ENCODE results near the gene IFITM2.
"Not testable (repeated sequence)": the region's sequence is repeated elsewhere in the genome, so short reads cannot be mapped to it uniquely, and the experiment has no call there.

Gene IFITM2

DNA sequence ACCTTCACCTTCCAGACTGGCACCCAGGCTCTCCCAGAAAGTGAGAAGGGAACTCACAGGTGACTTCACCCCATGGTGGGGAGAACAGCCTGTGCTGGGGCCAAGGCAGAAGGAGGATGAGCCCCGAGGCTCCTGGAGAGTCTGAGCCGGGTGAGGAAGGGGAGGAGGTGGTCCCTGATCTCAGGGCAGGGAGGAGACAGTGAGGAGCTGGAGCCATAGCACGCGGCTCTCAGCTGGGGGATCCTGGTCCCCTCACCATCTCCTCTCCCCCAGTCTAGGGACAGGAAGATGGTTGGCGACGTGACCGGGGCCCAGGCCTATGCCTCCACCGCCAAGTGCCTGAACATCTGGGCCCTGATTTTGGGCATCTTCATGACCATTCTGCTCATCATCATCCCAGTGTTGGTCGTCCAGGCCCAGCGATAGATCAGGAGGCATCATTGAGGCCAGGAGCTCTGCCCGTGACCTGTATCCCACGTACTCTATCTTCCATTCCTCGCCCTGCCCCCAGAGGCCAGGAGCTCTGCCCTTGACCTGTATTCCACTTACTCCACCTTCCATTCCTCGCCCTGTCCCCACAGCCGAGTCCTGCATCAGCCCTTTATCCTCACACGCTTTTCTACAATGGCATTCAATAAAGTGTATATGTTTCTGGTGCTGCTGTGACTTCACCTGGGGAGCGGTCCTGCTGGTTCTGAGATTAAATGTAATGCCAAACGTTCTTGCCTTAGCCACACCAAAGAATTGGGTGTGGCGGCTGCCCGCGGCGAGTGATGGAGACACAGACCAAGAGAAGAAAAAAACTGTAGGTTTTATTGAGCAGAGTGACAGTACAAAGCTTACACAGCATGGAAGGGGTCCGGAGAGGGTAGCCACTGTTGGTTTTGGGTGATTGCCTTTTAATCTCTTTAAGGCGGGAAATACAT, 1.4 kb downstream of the IFITM2 start:
- not testable (repeated sequence) for DNase-seq (ENCODE audit: low read depth)

DNA sequence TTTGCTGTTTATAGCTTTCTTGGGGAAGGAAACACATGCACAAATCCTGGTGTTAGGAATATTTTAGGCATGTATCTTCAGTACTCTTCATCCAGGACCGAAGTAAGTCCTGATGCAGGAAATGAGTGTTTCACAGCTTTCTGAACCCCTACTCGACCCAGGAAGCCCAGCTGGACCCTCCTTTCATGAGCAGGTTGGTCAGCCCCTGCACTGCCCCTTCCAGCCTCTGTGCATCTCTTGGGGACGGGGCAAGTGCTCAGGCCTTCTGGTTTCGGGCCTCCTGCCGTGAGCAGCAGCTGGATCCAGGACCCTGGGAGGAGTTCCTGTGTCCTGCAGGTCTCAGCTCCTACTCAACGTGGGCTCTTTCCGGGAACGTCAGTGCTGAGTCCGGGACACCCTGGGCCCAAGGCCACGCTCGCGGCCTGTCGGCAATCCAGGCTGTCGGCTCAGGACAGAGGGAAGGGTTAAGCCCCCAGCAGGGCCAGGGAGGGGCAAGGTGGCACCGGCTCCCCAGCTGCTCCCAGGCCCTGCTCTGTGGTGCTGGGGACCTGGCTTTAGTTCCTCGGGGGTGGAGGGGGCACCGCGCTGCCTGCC, 2.5 kb downstream of the IFITM2 start:
- not testable (repeated sequence) for DNase-seq (ENCODE audit: low read depth)

DNA sequence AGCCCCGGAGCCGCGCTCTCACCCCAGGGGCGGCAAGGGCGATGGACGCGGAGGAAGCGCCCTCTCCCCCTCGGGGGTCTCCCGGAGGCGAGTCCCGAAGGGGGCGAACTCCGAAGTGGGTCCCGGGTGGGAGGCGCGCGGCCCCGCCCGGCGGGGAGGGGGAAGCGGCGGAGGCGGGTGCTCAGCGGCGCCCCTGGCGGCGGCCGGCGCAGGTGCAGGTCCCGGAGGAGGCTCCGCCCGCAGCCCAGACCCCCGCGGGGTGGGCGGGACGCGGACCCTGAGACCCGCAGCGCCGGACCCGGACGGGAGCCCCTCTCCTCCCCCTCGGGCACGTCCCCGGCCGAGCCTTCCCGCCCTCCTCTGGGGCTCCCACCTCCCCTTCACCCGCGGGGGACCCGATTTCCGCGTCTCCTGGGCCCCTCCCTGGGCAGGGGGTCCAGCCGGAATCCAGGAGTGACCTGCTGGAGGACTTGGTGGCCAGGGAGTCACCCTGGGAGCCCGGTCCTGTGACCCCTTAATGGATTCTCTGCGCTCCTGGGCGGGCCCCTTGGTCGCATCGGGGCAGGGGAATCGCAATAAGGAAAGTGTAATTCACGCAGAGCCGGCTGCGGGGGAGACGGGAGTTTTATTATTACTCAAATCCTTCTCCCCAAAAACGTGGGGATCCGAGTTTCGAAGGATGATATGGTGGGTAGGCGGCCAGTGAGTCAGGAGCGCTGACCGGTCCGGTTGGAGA, 3.6 kb downstream of the IFITM2 start:
- DNase-seq (ENCODE audit: low read depth) = not testable (repeated sequence)

DNA sequence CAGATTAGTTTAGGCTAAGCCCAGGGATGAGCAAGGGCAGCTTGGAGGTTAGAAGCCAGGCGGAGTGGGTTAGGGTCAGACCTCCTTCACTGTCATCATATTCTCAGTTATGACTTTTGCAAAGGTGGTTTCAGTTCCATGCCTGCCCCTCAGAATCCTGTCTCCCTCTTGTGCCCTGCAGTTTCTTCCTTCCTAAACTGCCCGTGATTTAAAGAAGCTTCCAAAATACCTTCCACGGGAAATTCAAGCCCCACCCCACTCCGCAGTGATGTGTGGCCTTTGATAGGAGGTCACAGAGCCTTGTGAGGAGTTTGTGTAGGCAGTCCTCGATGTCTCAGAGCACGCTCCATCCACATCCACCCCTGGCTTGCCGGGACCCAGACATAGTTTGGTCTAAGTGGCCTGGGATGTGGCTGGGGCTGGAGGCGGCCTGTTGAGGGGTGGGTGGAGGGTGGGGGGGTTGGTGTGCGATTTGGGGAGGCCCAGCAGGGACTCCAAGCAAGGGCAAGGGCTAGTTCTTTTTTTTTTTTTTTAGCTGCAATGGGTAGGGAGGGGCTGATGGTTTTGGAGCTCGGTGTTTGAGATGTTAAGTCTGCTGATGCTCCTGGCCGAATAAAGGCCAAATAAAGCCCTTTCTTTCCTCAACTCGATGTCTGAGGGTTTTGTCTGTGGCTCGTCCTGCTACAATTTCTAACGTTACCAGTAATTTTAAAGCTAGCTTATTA, 4.6 kb downstream of the IFITM2 start:
- no peak for DNase-seq (ENCODE audit: low read depth)

DNA sequence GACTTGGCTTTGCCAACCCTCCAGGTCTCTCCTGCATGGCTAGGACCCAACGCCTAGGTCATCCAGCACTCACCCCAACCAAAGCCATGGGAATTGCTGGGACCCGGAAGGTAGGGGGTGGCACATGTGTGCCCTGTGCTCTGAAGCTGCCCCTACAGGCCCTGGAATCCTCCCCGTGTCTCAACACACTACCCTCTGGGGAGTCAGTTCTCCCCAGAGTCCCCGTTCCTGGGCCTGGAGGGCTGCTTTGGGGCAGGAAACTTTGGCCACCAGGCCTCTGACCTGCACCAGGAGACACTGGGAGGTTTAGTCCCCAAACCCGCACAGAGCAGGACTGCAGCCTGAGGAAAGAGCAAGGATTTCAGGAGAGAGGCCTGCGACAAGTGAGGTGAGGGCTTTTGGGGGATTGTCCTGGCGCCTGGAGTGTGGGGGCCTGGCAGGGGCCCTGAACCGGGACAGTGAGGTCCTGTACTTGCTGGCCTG, 5.7 kb downstream of the IFITM2 start:
- DNase-seq (ENCODE audit: low read depth) = no peak

DNA sequence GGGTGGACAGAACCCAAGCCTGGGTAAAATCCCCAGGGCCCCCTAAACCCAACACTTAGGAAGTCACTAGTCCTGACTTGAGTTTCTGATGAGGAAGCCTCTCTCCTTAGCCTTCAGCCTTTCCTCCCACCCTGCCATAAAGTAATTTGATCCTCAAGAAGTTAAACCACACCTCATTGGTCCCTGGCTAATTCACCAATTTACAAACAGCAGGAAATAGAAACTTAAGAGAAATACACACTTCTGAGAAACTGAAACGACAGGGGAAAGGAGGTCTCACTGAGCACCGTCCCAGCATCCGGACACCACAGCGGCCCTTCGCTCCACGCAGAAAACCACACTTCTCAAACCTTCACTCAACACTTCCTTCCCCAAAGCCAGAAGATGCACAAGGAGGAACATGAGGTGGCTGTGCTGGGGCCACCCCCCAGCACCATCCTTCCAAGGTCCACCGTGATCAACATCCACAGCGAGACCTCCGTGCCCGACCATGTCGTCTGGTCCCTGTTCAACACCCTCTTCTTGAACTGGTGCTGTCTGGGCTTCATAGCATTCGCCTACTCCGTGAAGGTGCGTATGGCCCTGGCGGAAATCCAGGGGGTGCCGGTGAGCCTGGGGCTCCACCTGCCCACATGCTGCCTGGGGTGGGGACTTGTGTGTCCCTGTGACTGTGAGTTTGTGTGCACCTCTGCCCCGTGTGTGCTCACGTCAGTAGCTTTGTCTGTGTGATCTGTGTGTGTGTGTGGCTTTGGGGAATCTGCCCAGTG, 6.4 kb downstream of the IFITM2 start, which contains the start of gene IFITM1:
IFITM1 (plus strand) TSS at position 254 of the 767 bp plus-strand sequence; CDS start at position 385, 131 bp downstream.
- no peak for DNase-seq (ENCODE audit: low read depth)

DNA sequence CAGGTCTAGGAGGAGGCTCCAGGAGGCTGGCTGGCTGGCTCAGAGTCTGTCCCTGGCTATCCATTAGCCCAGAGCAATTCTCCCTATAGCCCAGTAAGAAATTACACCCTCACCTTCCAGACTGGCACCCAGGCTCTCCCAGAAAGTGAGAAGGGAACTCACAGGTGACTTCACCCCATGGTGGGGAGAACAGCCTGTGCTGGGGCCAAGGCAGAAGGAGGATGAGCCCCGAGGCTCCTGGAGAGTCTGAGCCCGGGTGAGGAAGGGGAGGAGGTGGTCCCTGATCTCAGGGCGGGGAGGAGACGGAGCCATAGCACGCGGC, 6.9 kb downstream of the IFITM2 start:
- DNase-seq (ENCODE audit: low read depth) = not testable (repeated sequence)

DNA sequence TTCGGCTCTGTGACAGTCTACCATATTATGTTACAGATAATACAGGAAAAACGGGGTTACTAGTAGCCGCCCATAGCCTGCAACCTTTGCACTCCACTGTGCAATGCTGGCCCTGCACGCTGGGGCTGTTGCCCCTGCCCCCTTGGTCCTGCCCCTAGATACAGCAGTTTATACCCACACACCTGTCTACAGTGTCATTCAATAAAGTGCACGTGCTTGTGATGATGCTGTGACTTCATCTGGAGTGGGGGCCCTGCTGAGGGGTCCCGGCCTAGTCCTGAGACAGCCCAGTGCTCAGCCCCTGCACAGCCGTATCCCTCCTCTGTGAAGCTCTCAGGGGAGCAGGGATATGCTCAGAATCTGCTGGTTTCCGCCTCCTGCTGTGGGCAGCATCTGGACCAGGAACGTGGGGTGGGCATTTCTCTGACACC, 7.5 kb downstream of the IFITM2 start:
- no peak for DNase-seq (ENCODE audit: low read depth)

DNA sequence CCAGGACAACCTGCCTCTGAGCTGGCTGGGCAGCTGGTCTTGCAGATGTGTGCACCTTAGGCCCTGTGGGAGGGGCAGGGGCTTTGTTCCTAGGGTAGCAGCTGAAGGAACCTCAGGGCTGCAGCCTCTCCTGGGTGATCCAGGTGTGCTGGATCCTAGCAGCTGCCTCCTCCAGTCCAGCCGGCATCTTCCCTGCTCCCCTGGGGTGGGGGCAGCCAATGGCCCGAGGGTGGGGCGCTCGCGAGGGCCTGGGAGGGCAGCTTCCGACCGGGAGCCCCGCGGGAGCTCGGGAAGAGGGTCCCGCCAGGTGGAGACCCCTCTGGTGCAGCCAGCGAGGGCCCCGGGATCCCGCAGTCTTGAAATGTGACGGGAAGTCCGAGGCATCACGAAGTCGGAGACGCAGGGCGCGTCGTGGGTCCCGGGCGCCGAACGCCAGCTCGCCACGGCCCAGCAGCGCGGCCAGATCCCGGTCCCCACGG, 7.9 kb downstream of the IFITM2 start:
- no peak for DNase-seq (ENCODE audit: low read depth)

DNA sequence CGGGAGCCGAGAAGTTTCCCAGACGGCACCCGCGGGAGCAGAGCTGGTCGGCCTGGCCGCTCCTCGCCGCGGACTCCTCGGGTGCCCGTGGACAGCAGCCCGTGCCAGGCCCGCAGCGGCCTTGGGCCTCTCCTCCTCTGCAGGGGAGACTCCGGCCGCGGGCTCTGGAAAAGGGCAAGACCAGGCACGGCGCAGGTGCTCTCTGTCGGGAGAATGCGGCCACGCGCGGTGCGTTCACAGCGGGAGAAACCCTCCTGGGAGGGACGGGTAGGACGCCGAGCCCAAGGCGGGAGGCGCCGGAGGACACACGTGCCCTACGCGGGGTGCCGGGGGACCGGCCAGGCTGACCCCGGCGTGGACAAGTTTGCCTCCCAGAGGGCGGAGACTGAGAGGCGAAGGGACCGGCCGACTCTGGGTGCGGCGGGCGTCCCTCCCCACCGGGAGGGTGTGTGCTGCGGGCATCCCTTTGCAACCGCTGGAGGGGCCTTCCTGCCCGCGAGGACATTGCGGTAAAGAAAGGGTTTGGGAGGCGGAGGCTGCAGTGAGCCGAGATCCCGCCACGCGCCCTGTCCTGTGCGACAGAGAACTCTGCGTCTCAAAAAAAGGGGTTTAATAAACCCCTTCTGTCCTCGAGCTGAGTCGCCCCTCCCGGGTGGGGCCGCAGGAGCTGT, 8.6 kb downstream of the IFITM2 start:
- no peak for DNase-seq (ENCODE audit: low read depth)

DNA sequence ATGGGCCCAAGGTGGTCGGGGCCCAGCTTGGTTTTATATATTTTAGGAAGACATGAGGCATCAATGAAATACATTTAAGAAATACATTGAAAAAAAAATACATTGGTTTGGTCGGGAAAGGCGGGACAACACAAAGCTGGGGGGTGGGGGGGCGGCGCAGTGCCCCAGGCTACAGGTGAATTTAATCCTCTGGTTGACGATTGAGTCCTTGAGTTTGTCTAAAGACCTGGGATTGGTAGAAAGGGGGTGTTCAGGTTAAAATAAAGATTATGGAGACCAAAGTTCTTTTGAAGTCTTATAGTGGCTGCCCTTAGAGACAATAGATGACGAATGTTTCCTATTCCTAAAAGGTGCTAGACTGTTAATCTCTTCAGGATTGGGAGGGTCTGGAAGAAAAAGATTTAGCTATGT, 9.3 kb downstream of the IFITM2 start:
- no peak for DNase-seq (ENCODE audit: low read depth)

DNA sequence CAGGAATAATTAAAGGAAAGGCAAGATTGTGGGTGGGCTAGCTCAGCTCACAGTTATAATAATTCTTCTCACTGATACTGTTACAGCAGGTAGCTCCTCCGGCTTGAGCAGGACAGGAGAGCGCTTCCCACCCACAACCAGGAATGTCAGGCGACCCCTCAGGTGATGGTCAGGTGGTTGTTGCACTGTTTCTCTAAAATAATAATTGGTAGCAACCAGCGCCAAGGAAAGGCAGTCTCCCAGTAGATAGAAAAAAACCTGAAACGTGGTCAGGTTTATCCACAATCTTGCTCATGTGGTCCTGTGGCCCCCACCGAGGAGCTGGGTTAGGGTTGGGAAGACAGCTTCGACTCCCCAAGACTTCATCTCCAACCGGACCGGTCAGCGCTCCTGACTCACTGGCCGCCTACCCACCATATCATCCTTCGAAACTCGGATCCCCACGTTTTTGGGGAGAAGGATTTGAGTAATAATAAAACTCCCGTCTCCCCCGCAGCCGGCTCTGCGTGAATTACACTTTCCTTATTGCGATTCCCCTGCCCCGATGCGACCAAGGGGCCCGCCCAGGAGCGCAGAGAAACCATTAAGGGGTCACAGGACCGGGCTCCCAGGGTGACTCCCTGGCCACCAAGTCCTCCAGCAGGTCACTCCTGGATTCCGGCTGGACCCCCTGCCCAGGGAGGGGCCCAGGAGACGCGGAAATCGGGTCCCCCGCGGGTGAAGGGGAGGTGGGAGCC, 10.2 kb downstream of the IFITM2 start:
- DNase-seq (ENCODE audit: low read depth) = not testable (repeated sequence)

DNA sequence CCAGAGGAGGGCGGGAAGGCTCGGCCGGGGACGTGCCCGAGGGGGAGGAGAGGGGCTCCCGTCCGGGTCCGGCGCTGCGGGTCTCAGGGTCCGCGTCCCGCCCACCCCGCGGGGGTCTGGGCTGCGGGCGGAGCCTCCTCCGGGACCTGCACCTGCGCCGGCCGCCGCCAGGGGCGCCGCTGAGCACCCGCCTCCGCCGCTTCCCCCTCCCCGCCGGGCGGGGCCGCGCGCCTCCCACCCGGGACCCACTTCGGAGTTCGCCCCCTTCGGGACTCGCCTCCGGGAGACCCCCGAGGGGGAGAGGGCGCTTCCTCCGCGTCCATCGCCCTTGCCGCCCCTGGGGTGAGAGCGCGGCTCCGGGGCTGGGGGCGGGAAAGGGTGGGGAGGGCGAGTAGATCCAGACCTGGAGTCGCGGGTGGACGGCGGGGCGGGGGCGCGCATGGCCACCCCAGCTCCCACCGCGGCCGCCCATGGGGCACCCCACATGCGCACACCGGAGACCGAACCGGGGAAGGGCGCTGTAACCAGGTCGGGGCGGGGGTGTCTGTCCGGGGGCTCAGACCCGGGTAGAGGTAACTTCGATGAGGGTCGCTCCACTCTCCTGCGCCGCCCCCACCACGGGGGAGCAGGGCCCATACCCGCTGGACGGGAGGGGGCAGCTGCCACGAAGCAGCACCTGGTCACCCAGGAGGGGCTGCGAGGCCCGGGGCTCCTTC, 10.9 kb downstream of the IFITM2 start:
- not testable (repeated sequence) for DNase-seq (ENCODE audit: low read depth)

DNA sequence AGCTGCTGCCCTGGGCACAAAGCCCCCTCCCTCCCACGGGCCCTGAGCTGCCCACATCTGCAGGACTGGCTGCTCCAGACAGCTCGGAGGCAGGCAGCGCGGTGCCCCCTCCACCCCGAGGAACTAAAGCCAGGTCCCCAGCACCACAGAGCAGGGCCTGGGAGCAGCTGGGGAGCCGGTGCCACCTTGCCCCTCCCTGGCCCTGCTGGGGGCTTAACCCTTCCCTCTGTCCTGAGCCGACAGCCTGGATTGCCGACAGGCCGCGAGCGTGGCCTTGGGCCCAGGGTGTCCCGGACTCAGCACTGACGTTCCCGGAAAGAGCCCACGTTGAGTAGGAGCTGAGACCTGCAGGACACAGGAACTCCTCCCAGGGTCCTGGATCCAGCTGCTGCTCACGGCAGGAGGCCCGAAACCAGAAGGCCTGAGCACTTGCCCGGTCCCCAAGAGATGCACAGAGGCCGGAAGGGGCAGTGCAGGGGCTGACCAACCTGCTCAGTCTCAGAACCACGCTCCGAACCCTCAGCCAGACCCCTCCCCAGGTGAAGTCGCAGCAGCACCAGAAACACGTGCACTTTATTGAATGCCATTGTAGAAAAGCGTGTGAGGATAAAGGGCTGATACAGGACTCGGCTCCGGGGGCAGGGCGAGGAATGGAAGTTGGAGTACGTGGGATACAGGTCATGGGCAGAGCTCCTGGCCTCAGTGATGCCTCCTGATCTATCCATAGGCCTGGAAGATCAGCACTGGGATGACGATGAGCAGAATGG, 11.7 kb downstream of the IFITM2 start:
- DNase-seq (ENCODE audit: low read depth) = not testable (repeated sequence)

DNA sequence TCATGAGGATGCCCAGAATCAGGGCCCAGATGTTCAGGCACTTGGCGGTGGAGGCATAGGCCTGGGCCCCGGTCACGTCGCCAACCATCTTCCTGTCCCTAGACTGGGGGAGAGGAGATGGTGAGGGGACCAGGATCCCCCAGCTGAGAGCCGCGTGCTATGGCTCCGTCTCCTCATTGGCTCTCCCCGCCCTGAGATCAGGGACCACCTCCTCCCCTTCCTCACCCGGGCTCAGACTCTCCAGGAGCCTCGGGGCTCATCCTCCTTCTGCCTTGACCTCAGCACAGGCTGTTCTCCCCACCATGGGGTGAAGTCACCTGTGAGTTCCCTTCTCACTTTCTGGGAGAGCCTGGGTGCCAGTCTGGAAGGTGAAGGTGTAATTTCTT, 12.3 kb downstream of the IFITM2 start:
- not testable (repeated sequence) for DNase-seq (ENCODE audit: low read depth)

DNA sequence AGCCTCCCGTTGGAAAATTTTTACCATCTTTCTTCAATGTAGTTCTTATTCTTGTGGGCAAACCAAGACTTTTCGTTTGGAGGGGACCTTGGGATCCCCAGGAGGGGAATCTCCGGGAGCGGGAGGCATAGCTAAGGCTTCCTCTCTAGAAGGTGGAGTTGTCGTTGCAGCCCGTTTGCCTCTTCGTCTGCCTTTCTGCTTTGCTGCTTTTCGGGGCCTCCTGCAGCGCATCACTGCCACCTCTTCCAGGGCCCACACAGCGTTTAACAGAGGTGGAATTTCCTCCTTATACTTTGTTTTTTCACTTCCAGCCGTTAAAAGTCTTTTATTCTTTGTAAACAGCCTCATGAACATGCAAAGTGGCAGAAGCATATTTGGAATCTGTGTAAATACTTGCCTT, 16.5 kb downstream of the IFITM2 start:
- DNase-seq (ENCODE audit: low read depth) = no peak

DNA sequence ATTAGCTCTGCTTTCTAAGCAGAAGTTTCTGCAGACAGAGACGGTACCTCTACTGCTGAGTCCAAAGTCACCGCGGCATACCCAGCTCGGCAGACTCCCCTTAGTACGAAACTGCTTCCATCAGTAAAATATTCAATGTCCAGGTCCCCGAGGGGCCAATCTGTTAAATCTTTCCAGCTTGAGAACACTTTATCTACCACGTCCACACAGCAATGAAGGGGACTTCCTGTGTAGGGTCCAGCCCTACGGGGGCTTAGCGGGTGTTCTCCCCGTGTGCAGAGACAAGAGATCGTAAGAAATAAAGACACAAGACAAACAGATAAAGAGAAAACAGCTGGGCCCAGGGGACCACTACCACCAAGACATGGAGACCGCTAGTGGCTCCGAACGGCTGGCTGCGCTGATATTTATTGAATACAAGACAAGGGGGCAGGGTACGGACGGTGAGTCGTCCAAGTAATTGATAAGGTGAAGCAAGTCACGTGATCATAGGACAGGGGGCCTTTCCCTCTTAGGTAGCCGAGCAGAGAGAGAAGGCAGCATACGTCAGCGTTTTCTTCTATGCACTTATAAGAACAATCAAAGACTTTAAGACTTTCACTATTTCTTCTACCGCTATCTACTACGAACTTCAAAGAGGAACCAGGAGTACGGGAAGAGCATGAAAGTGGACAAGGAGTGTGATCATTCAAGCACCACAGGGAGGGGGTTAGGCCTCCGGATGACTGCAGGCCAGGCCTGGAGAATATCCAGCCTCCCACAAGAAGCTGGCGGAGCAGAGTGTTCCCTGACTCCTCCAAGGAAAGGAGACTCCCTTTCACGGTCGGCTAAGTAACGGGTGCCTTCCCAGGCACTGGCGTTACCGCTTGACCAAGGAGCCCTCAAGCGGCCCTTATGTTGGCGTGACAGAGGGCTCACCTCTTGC, 17.2 kb downstream of the IFITM2 start:
- DNase-seq (ENCODE audit: low read depth) = not testable (repeated sequence)
